NCI-H1417 treated with DMSO at 0.1 percent for 48 hours (cell line): ENCODE data around the gene ANK2.
"Not testable (repeated sequence)": the region's sequence is repeated elsewhere in the genome, so short reads cannot be mapped to it uniquely, and the experiment has no call there.

Experiments
- DNase-seq: peaks from one replicate; lab custom pipeline; 2025; lab: John Stamatoyannopoulos, UW

The ANK2 gene

DNA sequence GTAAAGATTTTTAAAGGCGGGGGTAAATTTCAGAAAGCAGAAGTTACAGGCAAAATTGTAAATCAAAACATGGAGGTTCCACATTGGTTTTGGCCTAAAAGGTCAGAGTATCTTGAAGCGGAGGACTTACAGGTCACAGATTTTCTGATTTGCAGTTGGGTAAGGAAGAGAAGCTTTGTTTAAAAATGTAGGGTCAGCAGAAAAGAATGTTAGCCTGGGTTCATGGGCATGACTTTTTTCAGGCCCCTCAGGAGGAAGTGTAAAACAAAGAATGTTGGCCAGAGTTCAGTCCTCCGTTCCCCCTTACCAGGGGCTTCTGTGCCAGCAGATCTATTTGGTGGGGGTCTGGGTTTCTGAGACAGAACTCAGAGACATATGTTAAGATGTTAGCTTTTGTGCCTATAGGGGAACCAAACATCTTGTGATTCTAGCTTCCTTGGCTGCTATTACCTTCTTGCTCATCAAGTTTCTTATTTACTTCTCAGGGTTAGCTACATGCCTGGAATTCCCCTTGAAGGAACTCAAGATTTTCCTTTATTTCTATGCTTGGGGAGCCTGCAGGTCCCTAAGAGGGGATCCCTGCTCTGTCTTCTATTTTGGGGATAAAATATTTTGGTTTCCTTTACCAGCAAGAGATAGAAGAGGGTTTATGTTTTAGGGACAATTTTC lies 160.3 kb downstream of the ANK2 start:
- no peak for DNase-seq

DNA sequence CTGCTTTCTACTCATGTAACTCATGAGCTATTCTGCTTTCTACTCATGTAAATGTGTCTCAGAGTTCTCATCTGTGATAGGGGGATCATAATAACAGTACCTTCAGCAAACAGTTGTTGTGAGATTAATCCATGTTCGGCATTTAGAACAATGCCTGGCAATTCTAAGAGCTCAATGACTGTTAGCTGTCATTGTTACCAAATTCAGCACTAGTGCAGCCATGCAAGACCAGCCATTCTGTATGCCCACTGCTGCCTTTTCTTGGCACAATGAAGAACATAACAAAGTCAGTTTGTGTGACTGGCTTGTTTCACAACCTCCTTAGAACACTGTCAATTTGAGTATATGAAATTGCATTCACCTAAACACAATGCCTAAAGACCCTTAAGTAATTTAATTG lies 163.2 kb downstream of the ANK2 start:
- no peak for DNase-seq

DNA sequence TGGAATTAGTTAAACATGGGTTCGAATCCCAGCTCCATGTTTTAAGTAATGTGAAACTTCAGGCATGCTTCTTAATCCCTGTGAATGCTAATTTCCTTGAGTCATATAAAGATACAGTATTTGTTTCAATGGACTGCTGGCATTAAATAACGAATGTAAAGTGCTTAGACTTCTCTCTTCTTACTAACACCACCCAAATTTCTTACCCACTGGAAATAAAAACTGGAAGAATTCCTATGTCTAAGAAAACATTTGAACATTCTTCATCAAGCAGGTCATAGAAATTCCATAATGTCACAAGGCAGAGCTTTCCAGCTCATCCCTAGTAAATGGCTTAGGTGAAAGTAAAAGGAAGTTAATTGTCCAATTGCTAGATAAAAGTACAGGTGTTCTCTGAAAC lies 172.5 kb downstream of the ANK2 start:
- no peak for DNase-seq

DNA sequence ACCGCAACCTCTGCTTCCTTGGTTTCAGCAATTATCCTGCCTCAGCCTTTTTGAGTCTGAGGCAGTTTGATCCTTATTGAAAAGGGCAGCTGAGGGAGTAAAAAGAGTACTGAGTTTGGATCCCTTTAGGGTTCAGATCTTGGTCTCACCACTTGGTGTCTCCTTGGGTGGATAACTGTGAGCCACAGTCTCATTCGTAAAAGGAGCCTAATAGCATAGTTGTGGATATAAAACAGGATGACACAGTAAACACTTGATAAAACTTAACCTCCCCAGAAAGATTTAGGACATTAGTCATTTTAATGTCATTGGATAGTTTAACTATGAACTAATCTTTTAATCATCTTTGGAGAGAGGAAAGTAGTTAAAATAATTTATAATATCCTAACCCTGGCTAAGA lies 173.0 kb downstream of the ANK2 start:
- no peak for DNase-seq

DNA sequence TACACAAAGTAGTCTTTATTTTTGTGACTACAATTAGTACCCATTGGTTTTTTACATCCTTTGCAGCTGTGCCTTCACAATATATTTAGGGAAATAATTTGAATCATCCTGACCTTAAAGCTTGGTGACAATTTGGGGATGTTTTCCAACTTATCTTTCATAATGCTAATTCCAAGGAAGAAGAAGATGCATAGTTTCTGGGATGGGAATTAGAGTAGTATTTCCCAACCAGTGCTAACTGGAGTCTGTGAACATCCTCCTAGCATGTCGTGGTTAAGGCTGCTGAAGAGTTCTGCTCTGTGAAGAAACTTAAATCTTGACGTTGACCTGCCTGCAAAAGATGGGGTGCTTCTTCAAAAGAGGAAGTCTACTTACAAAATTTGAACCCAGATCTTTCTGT lies 173.5 kb downstream of the ANK2 start:
- no peak for DNase-seq

DNA sequence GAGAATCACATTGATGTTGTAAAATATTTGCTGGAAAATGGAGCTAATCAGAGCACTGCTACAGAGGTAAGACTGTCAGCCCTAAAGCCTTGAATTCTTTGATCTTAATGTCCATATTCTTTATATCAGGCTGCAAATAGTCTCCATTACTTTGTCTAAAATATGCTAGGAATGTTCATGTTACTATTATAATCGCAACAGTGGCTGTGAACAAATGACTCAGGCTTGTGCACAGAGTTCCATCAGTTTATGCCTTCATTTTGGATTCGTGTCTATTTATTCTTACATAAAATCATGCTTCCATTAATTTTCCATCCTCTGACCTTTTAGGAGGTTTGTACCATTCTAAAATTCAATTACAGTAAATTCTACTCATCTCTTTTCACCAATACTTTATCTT lies 182.7 kb downstream of the ANK2 start:
- no peak for DNase-seq

DNA sequence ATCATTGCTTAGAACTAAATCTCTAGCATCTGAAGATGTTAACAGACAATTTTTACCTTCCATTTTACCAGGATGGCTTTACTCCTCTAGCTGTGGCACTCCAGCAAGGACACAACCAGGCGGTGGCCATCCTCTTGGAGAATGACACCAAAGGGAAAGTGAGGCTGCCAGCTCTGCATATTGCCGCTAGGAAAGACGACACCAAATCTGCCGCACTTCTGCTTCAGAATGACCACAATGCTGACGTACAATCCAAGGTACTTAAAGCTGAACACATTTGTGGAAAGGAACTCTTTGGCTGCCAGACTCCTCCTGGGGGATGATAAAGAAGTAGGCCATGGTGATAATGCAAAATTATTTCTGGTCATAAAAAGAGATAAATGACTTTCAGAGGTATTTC lies 187.5 kb downstream of the ANK2 start:
- DNase-seq = no peak

DNA sequence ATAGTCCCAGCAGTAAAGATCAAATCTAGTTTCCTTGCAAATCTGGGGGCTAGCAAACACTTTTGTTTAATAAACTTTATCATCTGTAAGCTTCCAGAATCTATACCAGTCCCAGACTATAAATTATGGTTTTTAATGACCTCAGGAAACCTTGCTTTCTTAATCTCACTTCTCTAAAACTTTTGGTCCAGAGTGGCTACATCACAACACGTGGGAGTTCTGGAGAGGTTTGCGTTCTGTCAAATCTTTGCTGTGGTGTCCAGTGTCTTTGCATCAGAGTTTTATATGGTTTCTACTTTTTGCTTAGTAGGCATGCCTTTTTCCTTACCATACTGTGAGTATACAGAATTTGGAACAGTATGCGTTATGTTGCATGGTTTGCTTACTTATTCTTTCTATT lies 193.9 kb downstream of the ANK2 start:
- DNase-seq = no peak

DNA sequence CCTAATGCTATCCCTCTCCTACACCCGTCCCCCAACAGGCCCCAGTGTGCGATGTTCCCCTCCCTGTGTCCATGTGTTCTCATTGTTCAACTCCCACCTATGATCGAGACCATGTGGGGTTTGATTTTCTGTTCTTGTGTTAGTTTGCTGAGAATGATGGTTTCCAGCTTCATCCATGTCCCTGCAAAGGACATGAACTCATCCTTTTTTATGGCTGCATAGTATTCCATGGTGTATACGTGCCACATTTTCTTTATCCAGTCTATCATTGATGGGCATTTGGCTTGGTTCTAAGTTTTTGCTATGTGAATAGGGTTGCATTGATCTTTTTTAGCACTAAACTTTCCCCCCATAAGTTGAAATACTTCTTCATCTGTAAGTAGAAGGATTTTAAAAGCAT lies 195.3 kb downstream of the ANK2 start:
- DNase-seq = not testable (repeated sequence)

DNA sequence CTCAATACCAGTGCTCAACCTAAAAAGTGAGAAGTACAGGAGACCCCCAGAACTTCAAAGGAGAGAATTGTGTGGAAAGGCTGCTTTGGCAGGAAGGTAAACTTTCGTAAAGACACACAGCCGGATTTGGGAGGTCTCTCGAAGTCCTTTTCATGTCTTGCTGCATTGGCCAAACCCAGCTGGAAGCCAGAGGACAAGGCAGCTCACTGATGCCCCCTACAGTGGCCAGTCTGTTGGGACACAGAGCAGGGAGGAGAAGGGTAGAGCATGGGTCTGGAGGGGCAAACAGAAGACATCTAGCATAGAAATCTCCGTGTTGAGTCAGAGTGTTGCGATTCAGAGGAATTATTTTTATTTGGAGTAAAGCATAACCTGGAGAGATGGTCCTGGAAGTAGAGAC lies 198.9 kb downstream of the ANK2 start:
- DNase-seq = no peak

DNA sequence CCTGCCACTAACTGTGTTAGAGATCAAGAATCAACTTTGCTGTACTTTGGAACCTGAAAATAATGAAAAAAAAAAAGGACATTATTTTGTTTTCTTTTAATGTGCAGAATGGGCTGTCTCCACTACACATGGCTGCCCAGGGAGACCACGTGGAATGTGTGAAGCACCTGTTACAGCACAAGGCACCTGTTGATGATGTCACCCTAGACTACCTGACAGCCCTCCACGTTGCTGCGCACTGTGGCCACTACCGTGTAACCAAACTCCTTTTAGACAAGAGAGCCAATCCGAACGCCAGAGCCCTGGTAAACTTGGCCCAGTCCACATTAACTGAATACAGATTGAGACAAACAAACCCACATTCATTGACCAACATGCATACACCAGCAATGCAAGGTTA lies 206.2 kb downstream of the ANK2 start:
- no peak for DNase-seq

DNA sequence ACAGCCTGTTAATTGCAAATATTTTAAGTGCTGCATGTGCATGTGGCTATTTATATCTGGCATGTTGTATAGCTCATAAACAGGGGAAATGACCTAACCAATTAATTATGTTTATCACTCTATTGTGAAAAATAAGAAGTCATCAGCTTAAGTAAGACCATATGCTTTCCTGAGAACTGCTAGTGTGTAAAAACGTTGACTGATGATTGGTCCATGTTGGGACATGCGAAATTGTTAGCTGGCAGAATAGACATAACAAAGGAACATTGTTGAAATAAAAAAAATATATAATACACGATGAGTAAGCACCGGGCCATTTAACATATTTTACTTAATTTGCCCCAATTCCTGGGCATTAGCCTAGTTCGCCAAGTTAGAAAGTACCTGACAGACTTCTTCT lies 207.5 kb downstream of the ANK2 start:
- no peak for DNase-seq

DNA sequence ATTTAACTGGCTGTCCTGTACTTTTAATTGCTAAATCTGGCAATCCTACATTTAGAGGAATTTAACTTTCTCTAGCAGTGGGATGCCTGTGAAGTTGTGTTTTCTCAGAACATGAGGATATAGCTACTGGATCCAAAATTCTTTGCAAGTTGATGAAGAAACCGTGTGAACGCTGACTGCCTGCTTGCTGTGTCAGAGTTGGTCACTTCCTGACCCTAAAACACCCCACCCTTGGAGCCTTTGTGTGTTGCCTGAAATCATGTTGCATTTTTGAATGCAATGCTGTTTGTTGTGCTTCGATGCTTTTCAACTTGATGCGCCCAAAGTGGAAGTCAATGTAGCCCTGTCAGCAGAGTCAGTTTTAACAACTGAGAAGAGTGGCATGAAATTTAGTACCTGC lies 211.2 kb downstream of the ANK2 start:
- DNase-seq = no peak

DNA sequence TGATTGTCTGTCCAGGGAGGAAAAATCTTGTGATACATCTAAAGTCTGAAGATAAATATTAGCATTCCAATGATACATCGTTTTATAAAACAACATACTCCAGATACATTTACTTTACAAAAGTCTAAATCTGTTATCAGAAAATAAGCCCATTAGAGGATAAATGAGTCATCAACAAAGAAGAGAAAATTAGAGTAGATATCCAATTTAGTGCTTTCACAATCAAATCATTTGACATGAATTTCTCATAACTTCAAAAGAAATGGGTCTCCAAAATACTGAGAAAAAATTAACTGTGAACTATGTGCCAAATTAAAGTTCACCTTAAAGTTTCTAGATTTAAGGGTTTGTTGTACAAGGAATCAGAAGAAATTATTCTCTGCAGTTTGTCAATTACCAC lies 213.8 kb downstream of the ANK2 start:
- no peak for DNase-seq

DNA sequence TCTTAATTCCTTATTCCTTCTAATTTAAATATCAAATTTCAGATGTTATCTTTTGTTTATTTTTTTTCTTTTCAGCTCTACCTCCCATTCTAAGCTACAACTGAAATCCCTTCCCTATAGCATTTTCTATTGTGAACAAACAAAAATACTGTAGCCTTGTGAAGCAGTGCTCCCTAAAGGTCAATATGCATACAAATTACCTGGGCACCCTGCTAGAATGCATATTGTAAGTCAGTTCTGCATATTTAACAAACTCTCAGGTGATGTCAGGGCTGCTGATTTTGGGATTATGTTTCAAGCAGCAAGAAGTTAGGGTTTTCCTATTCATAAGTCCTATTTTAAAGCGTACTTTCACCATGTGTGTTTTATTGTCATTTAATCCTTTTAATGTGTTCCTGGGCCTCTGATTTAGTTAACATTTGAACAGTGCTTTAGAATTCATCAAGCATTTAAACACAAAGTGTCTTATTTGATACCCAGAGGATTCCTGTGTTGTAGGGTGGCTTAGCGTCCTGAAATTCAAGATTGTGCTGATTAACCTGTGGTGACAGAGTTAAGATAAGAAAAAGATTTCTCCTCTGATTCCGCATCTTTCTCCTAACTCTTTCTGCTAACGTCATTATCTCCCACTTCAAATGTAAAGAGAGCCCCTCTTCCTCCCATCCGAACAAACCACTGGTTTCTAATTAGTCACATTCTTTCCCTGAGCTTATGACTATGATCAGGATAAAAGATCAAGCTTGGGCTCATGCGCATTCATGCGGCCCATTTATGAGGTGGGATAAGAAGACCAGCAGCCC lies 221.3 kb downstream of the ANK2 start:
- no peak for DNase-seq

DNA sequence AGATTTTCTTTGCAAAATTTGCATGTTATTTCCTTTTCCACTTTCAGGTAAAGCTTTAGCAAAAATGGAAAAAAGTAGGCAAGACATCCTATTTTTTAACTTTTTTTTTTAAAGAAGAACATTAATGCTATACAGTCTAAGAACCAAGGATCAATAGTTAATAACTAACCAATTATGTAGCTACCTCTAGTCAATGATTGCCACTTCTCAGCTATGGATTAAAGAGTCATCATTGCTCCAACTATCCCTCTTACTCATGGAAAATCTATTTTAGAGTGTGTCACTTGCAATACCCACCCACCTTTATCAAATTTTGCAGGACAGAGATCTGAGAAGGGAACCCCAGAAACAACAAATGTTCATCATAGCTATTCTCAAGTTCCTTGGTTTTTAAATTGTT lies 223.1 kb downstream of the ANK2 start:
- no peak for DNase-seq

DNA sequence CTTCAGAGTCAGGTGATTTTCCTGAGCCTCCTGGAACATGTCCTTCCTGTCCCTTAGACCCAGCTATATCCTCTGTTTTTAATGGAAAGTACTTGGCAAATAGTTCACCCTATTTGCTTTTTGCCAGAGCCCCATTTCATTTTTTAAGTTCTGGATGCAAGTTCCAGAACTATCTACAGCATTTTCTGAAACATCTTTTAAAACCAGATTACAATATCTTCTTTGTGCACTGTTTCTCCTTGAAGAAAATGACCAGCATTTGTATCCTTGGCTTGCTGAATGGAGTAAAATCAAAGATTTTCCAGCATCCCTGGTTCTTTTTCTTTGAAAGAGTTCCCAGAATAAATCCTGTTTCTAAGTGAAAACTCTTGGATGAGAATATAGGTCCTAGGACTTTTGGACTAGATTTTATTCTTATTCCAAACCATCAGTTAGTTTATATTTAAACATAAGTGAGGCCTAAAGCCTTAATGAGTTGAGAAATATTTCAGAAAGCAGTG lies 224.3 kb downstream of the ANK2 start:
- DNase-seq = no peak

DNA sequence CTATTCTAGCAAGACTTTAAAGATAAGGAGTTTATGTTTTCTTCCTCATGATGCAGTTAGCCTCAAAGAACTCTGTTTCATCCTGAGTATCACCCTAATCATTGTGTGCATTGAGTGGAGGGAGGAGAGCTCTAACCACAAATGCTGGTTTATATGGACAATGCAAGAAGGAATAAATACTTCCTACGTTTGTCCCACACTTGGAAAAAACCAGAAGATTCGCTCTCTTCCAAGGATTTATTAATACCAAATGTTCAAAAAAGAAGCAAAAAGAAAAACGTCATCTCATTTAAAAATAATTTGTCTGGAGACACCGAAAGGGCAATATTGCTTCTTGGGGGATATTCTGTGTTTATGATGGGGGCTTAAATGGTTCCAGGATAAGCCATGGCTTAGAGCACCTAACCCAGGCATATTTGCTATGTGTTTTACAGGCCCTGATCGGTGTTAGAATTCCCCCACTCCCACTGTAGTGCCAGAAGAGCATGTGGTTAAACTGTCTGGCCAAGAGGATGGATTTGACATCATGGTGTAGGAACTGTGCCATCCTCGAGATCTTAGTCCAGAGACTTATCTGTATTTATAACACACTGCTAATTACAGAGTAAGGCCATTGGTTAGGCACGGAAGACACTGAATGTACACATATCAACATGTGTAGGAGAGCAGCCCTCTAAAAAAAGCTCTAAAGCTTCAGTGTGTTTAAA lies 227.2 kb downstream of the ANK2 start:
- DNase-seq = no peak

DNA sequence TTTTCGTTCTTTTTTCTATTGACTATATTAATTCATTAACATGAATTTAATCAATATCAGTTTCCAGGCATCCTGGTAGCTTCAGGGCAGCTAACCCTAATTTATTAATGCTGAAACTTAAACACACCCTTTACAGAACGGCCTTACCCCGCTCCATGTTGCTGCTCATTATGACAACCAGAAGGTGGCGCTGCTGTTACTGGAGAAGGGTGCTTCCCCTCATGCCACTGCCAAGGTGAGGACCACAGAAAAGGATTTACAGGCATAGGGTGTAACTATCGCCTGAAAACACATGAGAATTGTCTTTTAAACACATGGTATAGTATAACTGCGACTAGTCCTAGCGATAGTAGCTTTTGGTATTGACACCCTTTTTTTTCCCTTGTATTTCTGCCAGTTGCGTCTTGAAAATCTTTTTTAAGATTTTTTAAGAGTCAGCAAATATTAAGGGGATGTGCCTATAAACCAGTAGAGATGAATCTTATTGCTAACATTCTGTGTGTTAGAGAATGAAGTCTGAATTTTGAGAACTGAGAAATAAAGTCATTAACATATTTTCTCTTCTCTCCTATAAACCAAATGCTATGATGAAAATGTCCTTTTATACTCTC lies 229.0 kb downstream of the ANK2 start:
- DNase-seq = peak; percentile 21

DNA sequence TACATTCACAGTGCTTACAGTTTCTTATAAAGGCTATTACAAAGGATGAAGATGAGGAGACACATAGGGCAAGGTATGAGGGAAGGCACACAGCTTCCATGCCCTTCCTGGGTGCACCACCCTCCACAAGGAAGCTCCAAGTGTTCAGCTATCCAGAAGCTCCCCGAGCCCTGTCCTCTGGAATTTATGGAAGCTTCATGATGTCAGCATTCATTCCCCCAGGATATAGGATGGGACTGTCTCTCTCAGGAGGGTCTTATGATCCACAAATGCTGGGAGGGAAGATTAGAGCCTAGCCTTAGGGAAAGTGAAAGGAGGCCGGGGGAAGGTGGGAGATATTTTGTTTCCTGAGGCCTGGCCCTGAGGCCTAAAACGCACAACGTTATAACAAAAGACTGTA lies 236.0 kb downstream of the ANK2 start:
- no peak for DNase-seq

DNA sequence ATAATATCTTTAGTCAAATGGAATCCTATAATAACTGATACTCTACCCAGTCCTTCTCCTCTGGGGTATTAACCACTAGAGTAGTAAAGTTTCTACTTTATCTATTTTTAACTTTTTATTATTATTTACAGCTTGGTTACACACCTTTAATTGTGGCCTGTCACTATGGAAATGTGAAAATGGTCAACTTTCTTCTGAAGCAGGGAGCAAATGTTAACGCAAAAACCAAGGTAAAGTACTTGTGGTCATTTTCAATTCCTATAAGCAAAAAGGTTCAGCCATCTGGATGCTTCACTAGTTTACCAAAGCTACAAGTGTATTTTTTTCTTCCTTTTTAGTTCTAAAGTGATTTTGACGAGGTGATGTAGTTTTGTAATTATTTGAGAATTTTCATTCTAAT lies 238.8 kb downstream of the ANK2 start:
- no peak for DNase-seq

DNA sequence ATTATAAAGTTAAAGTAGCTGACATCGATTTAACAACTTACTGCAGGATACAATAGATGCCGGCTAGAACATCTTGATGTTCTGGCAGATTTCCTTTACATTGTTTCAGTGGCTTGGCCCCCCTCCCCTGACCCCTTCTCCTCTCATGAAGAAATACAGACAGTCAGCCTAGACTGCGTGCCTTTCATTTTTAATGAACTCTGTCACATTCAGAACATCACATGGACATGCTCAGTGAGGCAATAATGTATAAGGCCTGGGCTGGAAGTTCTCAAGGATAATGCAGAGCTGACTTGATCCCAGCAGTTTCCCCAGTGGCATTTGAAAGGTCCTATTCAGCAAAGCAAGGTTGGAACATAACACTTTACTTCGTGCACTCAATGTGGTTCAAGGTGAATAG lies 239.2 kb downstream of the ANK2 start:
- no peak for DNase-seq

DNA sequence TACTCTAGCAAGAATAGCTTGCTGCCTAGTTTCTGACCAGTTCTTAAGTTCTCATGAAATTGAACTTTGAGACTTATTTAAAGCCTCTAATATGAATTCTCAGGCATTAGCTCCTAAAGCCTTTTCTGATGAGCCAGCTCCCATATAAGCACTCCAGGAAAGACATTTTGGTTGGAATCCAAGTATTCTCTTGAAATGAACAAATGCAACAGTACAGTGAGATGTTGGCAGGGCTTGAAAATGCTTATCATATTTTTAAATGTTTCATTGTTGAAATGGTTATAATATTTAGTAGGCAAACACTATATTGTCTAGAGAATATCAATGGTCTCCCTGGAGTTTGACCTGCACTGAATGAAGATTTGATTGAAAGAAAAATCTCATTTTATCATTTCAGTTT lies 240.3 kb downstream of the ANK2 start:
- DNase-seq = no peak
